Stimulated activated naive CD4-positive, alpha-beta T cell (primary cell): Measurements from ENCODE around the gene ROR2.
"Not testable (repeated sequence)": the region's sequence is repeated elsewhere in the genome, so short reads cannot be mapped to it uniquely, and the experiment has no call there.

Source experiments
- DNase-seq, 6 experiments: peaks; one replicate each; lab custom pipeline; 2025; lab: John Stamatoyannopoulos, UW

Gene ROR2

DNA sequence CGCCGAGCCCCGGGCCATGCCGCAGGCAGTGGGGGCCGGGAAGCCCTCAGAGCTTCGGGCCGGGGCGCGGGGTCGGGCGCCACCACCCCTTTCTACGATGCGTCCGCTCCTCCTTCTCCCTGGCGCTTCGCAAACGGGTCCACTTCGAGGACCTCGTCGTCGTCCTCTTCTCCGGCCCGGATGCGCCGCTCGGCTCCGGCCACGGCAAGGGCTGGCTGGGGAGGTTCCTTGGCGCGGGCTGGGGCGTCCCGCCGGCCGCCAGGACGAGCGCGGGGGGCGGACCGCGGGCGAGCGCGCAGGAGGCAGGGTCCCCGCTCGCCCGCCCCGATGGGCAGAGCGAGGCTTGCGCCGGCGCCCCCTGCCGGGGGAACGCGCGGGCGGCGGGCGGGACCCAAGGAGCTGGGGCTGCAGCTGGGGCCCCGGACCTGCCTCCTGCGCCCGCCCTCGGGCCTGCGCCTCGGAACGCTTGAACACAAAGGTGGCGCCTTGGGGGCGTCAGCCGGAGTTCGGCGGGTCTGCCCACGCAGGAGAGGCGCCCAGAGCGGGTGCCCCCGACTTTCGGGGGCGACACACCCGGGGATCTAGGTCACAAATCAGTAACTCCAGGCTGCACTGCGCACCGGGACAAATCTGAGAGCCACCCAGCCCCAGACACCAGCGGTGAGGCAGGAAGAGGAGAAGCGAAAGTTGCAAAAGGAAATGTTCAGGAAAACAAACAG lies at the start of gene ROR2:
TSS of gene ROR2 (minus strand) at position 283 of the 719 bp plus-strand sequence.
- no peak for DNase-seq

DNA sequence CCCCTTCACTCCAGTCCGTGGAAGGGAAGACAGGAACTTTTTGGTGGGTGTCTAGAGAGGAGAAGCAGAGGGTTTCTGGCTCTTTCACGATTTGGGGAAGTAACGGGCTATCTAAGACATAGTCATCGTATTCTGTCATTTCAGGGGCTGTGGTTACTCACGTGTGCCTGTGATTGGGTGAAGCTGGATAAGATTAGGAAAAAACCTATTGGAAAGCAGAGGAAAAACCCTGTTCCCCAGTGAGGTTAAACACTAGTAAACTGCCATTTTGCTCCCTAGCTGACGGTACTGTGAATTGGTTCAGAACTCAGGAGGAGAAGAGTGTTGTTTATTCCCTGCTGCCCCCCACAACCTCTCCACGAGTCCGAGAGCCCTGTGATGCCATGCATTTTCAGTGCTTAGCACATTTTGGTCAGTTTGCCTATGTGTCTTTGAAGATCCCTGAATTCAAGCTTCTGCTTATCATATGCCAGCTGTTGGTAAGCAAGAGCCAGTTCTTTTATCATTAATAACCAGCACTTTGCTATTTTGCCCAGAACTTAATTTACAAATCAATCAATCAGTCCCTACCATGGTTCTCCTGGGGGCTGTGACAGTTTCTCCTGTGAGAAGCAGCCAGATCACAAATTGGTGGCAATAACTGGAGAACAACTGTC lies 45.1 kb upstream of the ROR2 start:
- no peak for DNase-seq

GRCh38 chr9:91994422-91994821 lies 44.4 kb upstream of the ROR2 start:
- DNase-seq, result no peak

GRCh38 chr9:91992461-91993041 lies 42.5 kb upstream of the ROR2 start:
- DNase-seq, result no peak

GRCh38 chr9:91991721-91992341 lies 41.8 kb upstream of the ROR2 start:
- DNase-seq, result no peak

- no peak for DNase-seq
Observed at GRCh38 chr9:91986248-91986647, 36.2 kb upstream of the ROR2 start.

GRCh38 chr9:91985692-91986091 lies 35.7 kb upstream of the ROR2 start:
- DNase-seq, result no peak

DNA sequence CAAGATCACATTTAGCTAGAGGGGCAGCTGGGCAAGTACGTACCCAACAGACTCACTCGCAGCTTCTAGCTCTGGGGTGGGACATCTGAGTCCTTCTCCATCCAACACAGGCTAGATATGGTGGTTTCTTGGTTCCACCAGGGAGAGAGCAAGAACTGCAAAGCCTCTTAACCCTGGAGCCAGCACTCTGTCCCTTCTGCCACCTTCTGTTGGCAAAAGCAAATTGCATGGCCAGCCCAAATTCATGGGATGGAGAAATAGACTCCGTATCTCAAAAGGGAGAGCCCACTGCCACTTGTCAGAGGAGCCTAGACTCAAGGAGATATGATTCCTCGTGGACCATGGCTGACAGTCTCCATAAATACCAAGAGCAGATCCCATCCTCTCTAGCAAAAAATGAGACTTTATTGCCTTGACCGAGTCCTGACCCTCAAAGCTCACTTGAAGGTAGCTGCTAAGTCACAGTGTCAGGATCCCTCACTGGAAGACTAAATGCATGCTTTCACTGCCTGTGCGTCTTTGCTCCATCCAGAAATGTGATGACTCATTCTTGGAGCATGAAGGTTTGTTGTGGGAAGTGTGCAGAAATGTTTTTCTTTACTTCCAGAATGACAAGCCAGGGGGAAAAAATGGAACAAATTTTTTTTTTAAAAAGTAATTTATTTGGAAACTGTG lies 28.8 kb upstream of the ROR2 start:
- DNase-seq, result no peak

- DNase-seq, result not testable (repeated sequence)
Observed at GRCh38 chr9:91975254-91975653, 25.2 kb upstream of the ROR2 start.

- no peak for DNase-seq
Observed at GRCh38 chr9:91972711-91973110, 22.7 kb upstream of the ROR2 start.

DNA sequence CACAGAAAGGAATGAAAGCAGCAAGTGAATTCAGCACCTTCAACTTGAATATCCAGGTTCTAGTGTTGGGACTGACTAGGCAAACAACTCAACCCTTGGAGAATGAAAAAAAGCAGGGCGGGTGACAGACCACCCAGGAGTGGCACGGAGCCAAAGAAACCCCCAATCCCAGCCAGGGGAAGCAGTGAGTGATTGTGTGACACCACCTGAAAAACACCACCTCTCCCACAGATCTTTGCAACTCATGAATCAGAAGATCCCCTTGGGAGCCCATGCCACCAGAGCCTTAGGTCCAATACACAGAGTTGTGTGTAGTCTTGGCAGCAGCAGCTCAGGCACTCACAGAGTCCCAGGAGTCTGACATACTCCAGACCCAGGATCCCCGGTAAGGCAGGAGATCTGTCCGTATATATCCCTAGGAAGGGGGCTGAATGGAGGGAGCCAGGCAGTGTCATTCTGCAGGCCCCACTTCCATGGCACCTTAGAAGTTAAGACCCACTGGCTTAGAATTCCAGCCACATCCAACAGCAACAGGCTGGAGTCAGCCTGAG lies 22.1 kb upstream of the ROR2 start:
- no peak for DNase-seq

DNA sequence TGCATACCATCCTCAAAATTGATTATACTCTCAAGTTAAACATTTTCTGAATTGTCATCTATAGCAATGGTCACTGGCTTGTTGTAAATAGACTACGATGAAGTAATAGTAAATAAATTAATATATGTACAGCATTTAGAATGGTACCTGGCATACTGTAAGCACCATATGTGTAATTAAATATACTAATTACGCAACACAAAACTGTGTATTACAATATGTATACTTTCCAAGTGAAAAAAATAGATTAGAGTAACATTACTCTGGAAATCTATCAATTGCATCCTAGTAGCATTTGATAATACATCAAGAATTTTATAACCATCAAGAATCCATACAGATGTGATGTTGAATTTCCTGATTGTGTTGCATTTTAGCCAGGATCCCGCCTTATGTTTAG lies 17.2 kb upstream of the ROR2 start:
- DNase-seq, result no peak

GRCh38 chr9:91966503-91966902 lies 16.5 kb upstream of the ROR2 start:
- no peak for DNase-seq

DNA sequence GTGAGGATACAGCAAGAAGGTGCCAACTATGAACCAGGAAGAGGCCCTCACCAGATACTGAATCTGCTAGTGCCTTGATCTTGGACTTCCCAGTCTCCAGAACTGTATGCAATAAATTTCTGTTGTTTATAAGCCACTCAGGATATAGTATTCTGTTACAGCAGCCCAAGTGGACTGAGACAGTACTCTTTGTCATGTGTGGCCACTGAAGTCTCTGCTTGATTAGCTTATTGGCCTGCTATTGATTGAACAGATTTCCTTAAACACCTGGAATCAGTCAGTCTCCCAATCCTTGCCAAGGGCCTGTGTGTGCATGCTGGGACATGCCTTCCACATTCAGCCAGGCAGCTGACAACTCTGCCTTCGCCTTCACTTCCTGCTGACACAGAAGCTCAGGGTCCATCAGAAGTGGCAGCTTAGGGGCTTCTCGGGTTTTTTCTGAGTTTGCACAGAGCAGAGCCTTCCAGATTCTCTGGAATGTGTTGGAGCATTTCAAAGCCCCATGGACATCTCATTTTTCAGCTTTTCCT lies 13.7 kb upstream of the ROR2 start:
- DNase-seq, result no peak

GRCh38 chr9:91960367-91960766 lies 10.3 kb upstream of the ROR2 start:
- DNase-seq, result no peak

GRCh38 chr9:91958174-91958573 lies 8.1 kb upstream of the ROR2 start:
- no peak for DNase-seq

GRCh38 chr9:91954841-91955471 lies 4.9 kb upstream of the ROR2 start:
- no peak for DNase-seq

GRCh38 chr9:91953718-91954117 lies 3.7 kb upstream of the ROR2 start:
- DNase-seq, result no peak

GRCh38 chr9:91951944-91952520 lies 2.0 kb upstream of the ROR2 start:
- DNase-seq, result no peak

- DNase-seq, result no peak
Observed at GRCh38 chr9:91949392-91949945, 559 bp downstream of the ROR2 start.
